Endothelial cell (in vitro differentiated cells): ENCODE results near the gene RFC2. TPM values are rescaled to one million over a fixed set of nuclear protein-coding genes. Genes with fewer than 3 reads are reported as not detected.
"Not testable (repeated sequence)": the region's sequence is repeated elsewhere in the genome, so short reads cannot be mapped to it uniquely, and the experiment has no call there.

Experiments used
- DNase-seq: peaks from one replicate; pipeline ENCODE4 v3.0.0; 2021; ENCODE audit warnings: low spot score
- H3K27ac Mint-ChIP-seq: one replicate; pipeline ENCODE4 v1.8.0; 2021; ENCODE audit warnings: mixed read lengths, inconsistent platforms; ENCODE audit not compliant: unreplicated experiment
- H3K27me3 Mint-ChIP-seq: one replicate; pipeline ENCODE4 v1.8.0; 2021; ENCODE audit warnings: mild to moderate bottlenecking, moderate library complexity, mixed read lengths, inconsistent platforms; ENCODE audit not compliant: unreplicated experiment
- H3K36me3 Mint-ChIP-seq: one replicate; pipeline ENCODE4 v1.8.0; 2021; ENCODE audit warnings: mild to moderate bottlenecking, low read depth, mixed read lengths, inconsistent platforms; ENCODE audit not compliant: unreplicated experiment
- H3K4me1 Mint-ChIP-seq: one replicate; pipeline ENCODE4 v1.8.0; 2021; ENCODE audit warnings: mild to moderate bottlenecking, mixed read lengths, inconsistent platforms; ENCODE audit not compliant: unreplicated experiment
- H3K4me3 Mint-ChIP-seq: one replicate; pipeline ENCODE4 v1.8.0; 2021; ENCODE audit warnings: mild to moderate bottlenecking, mixed read lengths, inconsistent platforms; ENCODE audit not compliant: unreplicated experiment
- H3K9me3 Mint-ChIP-seq: one replicate; pipeline ENCODE4 v1.8.0; 2021; ENCODE audit warnings: mixed read lengths, inconsistent platforms; ENCODE audit not compliant: unreplicated experiment
- CTCF ChIP-seq: fragments of 200-600 bp; sonication (generic); IDR thresholded peaks from one replicate; pipeline ENCODE4 v1.5.0; 2021; ENCODE audit warnings: antibody characterized with exemption; ENCODE audit not compliant: unreplicated experiment
- total RNA-seq: library from RNA; stranded (reverse); fragmentation: NEBNext Ultra II Directional; extraction: Animal tissue kit (Norgen Biotek cat#: 25700); gene quantifications from one replicate; pipeline ENCODE4 v1.2.1, GENCODE V29; 2021; ENCODE audit not compliant: unreplicated experiment

The RFC2 gene
- total RNA-seq, 1 donor from 2014 or later = 38.8 TPM

GRCh38 chr7:74225400-74225799 lies 28.8 kb downstream of the RFC2 start:
- Mint-ChIP-seq H3K27me3 (peaks cover 5% of the 10 kb centered on the region), H3K36me3 (peaks cover 8% of the 10 kb centered on the region), H3K4me1 (peaks cover 8% of the 10 kb centered on the region), H3K4me3 (no peak overlapping the region), H3K9me3 (no peaks in the 10 kb centered on the region), H3K27ac (no peak overlapping the region)
- no peak for DNase-seq
- no peak for TF ChIP-seq CTCF

- H3K27me3 Mint-ChIP-seq, DNase-seq, H3K9me3 Mint-ChIP-seq, H3K27ac Mint-ChIP-seq, H3K4me3 Mint-ChIP-seq, H3K36me3 Mint-ChIP-seq, H3K4me1 Mint-ChIP-seq: not testable (repeated sequence)
Measured at GRCh38 chr7:74224907-74225306, 29.3 kb downstream of the RFC2 start.

GRCh38 chr7:74224511-74224832 lies 29.7 kb downstream of the RFC2 start:
- no peak for DNase-seq
- H3K27ac Mint-ChIP-seq = no peak overlapping the region
- H3K27me3 Mint-ChIP-seq = peaks cover 5% of the 10 kb centered on the region
- no peaks in the 10 kb centered on the region for H3K9me3 Mint-ChIP-seq
- no peak for TF ChIP-seq CTCF
- no peak overlapping the region for H3K4me3 Mint-ChIP-seq
- peaks cover 7% of the 10 kb centered on the region for H3K36me3 Mint-ChIP-seq
- peaks cover 8% of the 10 kb centered on the region for H3K4me1 Mint-ChIP-seq

GRCh38 chr7:74223711-74224510 lies 30.3 kb downstream of the RFC2 start:
- Mint-ChIP-seq H3K4me3 (no peak overlapping the region), H3K36me3 (peaks cover 3% of the 10 kb centered on the region), H3K27ac (no peak overlapping the region), H3K27me3 (peaks cover 5% of the 10 kb centered on the region), H3K4me1 (peaks cover 8% of the 10 kb centered on the region), H3K9me3 (no peaks in the 10 kb centered on the region)
- no peak for TF ChIP-seq CTCF
- no peak for DNase-seq

- H3K4me1 Mint-ChIP-seq = peaks cover 9% of the 10 kb centered on the region
- DNase-seq = no peak
- no peak overlapping the region for H3K4me3 Mint-ChIP-seq
- peaks cover 3% of the 10 kb centered on the region for H3K36me3 Mint-ChIP-seq
- TF ChIP-seq CTCF = no peak
- no peaks in the 10 kb centered on the region for H3K9me3 Mint-ChIP-seq
- H3K27me3 Mint-ChIP-seq = peaks cover 7% of the 10 kb centered on the region
- no peak overlapping the region for H3K27ac Mint-ChIP-seq
Measured at GRCh38 chr7:74222851-74223710, 31.1 kb downstream of the RFC2 start.
